SK-N-SH treated with all-trans-retinoic acid at 6 μM for 48 hours (cell line): ENCODE results near the gene VPS9D1.

Experiments
- ATAC-seq: fragments of 200-7000 bp; cut with Tn5 transposase; 3 replicates; pipeline ENCODE4 v1.9.1; 2020; ENCODE audit warnings: mild to moderate bottlenecking, moderate library complexity
- ARNTL ChIP-seq: fragments of 450-650 bp; formaldehyde crosslinking; IDR thresholded peaks from 2 replicates; pipeline ENCODE4 v1.5.0; 2020; ENCODE audit warnings: low read depth, mild to moderate bottlenecking, moderate library complexity, borderline replicate concordance
- BACH2 ChIP-seq: fragments of 250-450 bp; sonication (Bioruptor Pico); IDR thresholded peaks from 2 replicates; pipeline ENCODE4 v1.9.0; 2021; ENCODE audit warnings: mild to moderate bottlenecking, borderline replicate concordance
- CSDC2 ChIP-seq: fragments of 250-450 bp; sonication (Bioruptor Pico); IDR thresholded peaks from 2 replicates; pipeline ENCODE4 v1.5.0; 2020; ENCODE audit warnings: mild to moderate bottlenecking, moderate library complexity
- ESRRG ChIP-seq: fragments of 250-450 bp; sonication (Bioruptor Pico); IDR thresholded peaks from 2 replicates; pipeline ENCODE4 v1.6.1; 2021; ENCODE audit warnings: mild to moderate bottlenecking
- GLIS3 ChIP-seq: fragments of 250-450 bp; sonication (Bioruptor Pico); IDR thresholded peaks from 2 replicates; pipeline ENCODE4 v1.5.0; 2020; ENCODE audit warnings: mild to moderate bottlenecking, moderate library complexity
- ISL1 ChIP-seq: fragments of 250-450 bp; sonication (Bioruptor Pico); IDR thresholded peaks from 2 replicates; pipeline ENCODE4 v2.1.2; 2022; ENCODE audit warnings: mild to moderate bottlenecking, moderate library complexity
- PPARA ChIP-seq: fragments of 250-450 bp; sonication (Bioruptor Pico); IDR thresholded peaks from 2 replicates; pipeline ENCODE4 v1.5.0; 2020; ENCODE audit warnings: mild to moderate bottlenecking, borderline replicate concordance
- RARB ChIP-seq: fragments of 250-450 bp; sonication (Bioruptor Pico); IDR thresholded peaks from 2 replicates; pipeline ENCODE4 v1.8.0; 2021; ENCODE audit warnings: mild to moderate bottlenecking, moderate library complexity
- SNAI2 ChIP-seq: fragments of 250-450 bp; sonication (Bioruptor Pico); IDR thresholded peaks from 2 replicates; pipeline ENCODE4 v1.5.0; 2020; ENCODE audit warnings: mild to moderate bottlenecking, moderate library complexity
- TCF4 ChIP-seq: fragments of 250-450 bp; sonication (Bioruptor Pico); IDR thresholded peaks from 2 replicates; pipeline ENCODE4 v1.8.0; 2021; ENCODE audit warnings: mild to moderate bottlenecking, moderate library complexity, borderline replicate concordance
- TOX ChIP-seq: fragments of 250-450 bp; sonication (Bioruptor Pico); IDR thresholded peaks from 2 replicates; pipeline ENCODE4 v1.8.0; 2021; ENCODE audit warnings: mild to moderate bottlenecking, moderate library complexity, borderline replicate concordance
- ZFP3 ChIP-seq: fragments of 250-450 bp; sonication (Bioruptor Pico); IDR thresholded peaks from 2 replicates; pipeline ENCODE4 v1.5.0; 2020; ENCODE audit warnings: mild to moderate bottlenecking, moderate library complexity
- ZFP30 ChIP-seq: fragments of 450-650 bp; formaldehyde crosslinking; IDR thresholded peaks from 2 replicates; pipeline ENCODE4 v1.5.0; 2022; ENCODE audit warnings: mild to moderate bottlenecking, moderate library complexity
- ZNF565 ChIP-seq: fragments of 450-650 bp; formaldehyde crosslinking; conservative IDR thresholded peaks from 2 replicates; pipeline ENCODE4 v1.5.0; 2020; ENCODE audit warnings: low read depth, mild to moderate bottlenecking, moderate library complexity
- ZNF70 ChIP-seq: fragments of 450-650 bp; formaldehyde crosslinking; IDR thresholded peaks from 2 replicates; pipeline ENCODE4 v1.5.0; 2020; ENCODE audit warnings: mild to moderate bottlenecking, moderate library complexity
- TF ChIP-seq, protein P1 (sequence below): fragments of 250-450 bp; sonication (Bioruptor Pico); IDR thresholded peaks from 2 replicates; pipeline ENCODE4 v1.5.1; 2020; ENCODE audit warnings: low read depth, mild to moderate bottlenecking, moderate library complexity
- TF ChIP-seq, protein P2 (sequence below): fragments of 250-450 bp; sonication (Bioruptor Pico); IDR thresholded peaks from 2 replicates; pipeline ENCODE4 v1.8.0; 2021; ENCODE audit warnings: low read depth, mild to moderate bottlenecking, moderate library complexity, borderline replicate concordance
- TF ChIP-seq, protein P3 (sequence below): fragments of 250-450 bp; sonication (Bioruptor Pico); IDR thresholded peaks from 2 replicates; pipeline ENCODE4 v1.5.0; 2020; ENCODE audit warnings: mild to moderate bottlenecking, moderate library complexity
- TF ChIP-seq, protein P4 (sequence below): fragments of 250-450 bp; sonication (Bioruptor Pico); IDR thresholded peaks from 2 replicates; pipeline ENCODE4 v1.8.0; 2020; ENCODE audit warnings: mild to moderate bottlenecking, moderate library complexity, borderline replicate concordance
- TF ChIP-seq, protein P5 (sequence below): fragments of 250-450 bp; sonication (Bioruptor Pico); IDR thresholded peaks from 2 replicates; pipeline ENCODE4 v1.5.1; 2021; ENCODE audit warnings: mild to moderate bottlenecking, moderate library complexity

Gene VPS9D1, protein sequence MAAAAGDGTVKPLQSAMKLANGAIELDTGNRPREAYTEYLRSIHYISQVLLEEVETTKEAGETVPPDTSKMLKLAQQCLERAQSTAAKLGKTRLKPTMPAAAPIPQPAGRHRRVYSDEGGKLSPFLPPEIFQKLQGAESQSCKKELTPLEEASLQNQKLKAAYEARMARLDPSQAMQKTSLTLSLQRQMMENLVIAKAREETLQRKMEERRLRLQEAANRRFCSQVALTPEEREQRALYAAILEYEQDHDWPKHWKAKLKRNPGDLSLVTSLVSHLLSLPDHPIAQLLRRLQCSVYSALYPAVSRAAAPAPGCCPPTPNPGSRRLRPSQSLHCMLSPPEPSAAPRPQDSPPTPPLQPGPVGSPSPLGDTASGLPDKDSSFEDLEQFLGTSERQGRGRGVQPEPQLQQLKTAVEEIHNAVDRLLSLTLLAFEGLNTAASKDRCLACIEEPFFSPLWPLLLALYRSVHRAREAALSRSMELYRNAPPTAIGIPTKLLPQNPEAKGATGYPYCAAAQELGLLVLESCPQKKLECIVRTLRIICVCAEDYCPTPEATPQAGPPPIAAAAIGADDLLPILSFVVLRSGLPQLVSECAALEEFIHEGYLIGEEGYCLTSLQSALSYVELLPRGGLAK

DNA sequence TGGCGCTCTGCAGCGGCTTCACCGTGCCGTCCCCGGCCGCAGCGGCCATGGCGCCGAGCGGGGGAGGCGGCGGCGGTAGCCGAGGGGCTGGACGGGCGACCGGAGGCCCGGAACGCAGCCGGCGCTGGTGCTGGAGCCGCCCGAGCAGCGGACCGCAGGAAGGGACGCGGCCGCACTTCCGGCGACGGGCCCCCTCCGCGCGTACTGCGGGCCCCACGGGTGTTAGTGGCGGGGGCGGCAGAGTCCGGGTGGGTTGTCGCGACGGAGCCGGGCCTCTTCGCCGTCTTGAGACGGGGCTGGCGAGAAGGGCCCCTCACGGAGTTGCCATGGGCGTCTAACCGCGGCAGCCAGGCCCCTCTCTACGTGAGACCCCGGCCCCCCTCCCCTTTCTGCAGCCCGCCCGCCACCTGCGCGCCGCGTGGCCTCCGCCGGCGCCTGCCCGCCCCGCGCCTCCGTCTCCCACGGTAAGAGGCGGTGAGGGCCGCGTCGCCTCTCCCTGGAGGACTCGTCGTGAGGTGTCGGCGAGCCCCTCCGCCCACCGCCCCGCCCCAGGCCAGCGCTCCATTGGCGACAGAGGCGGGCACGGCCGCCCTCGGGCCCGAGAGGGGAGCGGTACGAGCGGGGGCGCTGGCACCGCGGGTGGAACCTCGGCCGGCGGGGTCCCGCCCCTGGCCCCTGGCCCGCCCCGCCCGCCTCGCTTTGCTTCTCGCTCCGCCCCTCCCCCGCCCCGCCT, at the start of gene VPS9D1, which contains the start of gene ZNF276:
VPS9D1 (minus strand) TSS at position 86 of the 733 bp plus-strand sequence; CDS start at position 49, 37 bp downstream.
ZNF276 (plus strand) TSS at position 725 of the 733 bp plus-strand sequence. CDS start 104 bp downstream, outside the sequence.
- peak; percentile 71 for ATAC-seq
- no peak for TF ChIP-seq TCF4 (CRISPR knock-in tag)
- TF ChIP-seq ARNTL (CRISPR knock-in tag) = no peak
- TF ChIP-seq, protein P1, sequence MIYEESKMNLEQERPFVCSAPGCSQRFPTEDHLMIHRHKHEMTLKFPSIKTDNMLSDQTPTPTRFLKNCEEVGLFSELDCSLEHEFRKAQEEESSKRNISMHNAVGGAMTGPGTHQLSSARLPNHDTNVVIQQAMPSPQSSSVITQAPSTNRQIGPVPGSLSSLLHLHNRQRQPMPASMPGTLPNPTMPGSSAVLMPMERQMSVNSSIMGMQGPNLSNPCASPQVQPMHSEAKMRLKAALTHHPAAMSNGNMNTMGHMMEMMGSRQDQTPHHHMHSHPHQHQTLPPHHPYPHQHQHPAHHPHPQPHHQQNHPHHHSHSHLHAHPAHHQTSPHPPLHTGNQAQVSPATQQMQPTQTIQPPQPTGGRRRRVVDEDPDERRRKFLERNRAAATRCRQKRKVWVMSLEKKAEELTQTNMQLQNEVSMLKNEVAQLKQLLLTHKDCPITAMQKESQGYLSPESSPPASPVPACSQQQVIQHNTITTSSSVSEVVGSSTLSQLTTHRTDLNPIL (CRISPR knock-in tag) = no peak
- no peak for TF ChIP-seq BACH2 (CRISPR knock-in tag)
- TF ChIP-seq ZFP30 (CRISPR knock-in tag) = no peak
- no peak for TF ChIP-seq ZNF565 (CRISPR knock-in tag)
- TF ChIP-seq RARB = no peak
- no peak for TF ChIP-seq ZFP3 (CRISPR knock-in tag)
- no peak for TF ChIP-seq ISL1
- TF ChIP-seq ESRRG (CRISPR knock-in tag) = peak; percentile 68; the same call in 1 of the 2 replicates
- TF ChIP-seq TOX (CRISPR knock-in tag) = no peak
- TF ChIP-seq, protein P2, sequence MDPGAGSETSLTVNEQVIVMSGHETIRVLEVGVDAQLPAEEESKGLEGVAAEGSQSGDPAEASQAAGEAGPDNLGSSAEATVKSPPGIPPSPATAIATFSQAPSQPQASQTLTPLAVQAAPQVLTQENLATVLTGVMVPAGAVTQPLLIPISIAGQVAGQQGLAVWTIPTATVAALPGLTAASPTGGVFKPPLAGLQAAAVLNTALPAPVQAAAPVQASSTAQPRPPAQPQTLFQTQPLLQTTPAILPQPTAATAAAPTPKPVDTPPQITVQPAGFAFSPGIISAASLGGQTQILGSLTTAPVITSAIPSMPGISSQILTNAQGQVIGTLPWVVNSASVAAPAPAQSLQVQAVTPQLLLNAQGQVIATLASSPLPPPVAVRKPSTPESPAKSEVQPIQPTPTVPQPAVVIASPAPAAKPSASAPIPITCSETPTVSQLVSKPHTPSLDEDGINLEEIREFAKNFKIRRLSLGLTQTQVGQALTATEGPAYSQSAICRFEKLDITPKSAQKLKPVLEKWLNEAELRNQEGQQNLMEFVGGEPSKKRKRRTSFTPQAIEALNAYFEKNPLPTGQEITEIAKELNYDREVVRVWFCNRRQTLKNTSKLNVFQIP = no peak
- no peak for TF ChIP-seq ZNF70 (CRISPR knock-in tag)
- no peak for TF ChIP-seq SNAI2
- TF ChIP-seq, protein P3, sequence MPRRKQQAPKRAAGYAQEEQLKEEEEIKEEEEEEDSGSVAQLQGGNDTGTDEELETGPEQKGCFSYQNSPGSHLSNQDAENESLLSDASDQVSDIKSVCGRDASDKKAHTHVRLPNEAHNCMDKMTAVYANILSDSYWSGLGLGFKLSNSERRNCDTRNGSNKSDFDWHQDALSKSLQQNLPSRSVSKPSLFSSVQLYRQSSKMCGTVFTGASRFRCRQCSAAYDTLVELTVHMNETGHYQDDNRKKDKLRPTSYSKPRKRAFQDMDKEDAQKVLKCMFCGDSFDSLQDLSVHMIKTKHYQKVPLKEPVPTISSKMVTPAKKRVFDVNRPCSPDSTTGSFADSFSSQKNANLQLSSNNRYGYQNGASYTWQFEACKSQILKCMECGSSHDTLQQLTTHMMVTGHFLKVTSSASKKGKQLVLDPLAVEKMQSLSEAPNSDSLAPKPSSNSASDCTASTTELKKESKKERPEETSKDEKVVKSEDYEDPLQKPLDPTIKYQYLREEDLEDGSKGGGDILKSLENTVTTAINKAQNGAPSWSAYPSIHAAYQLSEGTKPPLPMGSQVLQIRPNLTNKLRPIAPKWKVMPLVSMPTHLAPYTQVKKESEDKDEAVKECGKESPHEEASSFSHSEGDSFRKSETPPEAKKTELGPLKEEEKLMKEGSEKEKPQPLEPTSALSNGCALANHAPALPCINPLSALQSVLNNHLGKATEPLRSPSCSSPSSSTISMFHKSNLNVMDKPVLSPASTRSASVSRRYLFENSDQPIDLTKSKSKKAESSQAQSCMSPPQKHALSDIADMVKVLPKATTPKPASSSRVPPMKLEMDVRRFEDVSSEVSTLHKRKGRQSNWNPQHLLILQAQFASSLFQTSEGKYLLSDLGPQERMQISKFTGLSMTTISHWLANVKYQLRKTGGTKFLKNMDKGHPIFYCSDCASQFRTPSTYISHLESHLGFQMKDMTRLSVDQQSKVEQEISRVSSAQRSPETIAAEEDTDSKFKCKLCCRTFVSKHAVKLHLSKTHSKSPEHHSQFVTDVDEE (CRISPR knock-in tag) = no peak
- TF ChIP-seq, protein P4, sequence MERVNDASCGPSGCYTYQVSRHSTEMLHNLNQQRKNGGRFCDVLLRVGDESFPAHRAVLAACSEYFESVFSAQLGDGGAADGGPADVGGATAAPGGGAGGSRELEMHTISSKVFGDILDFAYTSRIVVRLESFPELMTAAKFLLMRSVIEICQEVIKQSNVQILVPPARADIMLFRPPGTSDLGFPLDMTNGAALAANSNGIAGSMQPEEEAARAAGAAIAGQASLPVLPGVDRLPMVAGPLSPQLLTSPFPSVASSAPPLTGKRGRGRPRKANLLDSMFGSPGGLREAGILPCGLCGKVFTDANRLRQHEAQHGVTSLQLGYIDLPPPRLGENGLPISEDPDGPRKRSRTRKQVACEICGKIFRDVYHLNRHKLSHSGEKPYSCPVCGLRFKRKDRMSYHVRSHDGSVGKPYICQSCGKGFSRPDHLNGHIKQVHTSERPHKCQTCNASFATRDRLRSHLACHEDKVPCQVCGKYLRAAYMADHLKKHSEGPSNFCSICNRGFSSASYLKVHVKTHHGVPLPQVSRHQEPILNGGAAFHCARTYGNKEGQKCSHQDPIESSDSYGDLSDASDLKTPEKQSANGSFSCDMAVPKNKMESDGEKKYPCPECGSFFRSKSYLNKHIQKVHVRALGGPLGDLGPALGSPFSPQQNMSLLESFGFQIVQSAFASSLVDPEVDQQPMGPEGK (CRISPR knock-in tag) = 0 out of 2 replicates have a peak, but pooled peaks have one; percentile 35
- TF ChIP-seq, all 23 proteins: peak for 2

DNA sequence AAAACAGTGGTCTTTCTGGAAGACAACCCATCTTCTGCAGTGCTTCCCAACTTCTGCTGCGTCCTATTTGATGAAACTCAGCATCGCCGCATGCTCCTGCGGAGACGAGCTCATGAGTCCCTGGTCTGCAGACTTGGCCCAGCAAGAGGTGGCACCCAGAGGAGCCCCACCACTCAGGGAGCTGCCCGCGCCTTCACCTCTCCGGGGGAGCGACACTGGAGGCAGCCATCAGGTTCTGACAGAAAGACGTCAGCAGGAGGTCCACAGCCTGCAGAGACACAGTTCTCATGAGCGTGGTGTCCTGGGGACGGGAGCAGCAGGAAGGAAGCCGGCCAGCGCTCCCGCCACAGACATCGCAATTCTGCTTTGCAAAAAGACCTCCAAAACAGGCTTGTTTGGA, 49.7 kb upstream of the VPS9D1 start:
- no peak for ATAC-seq
- TF ChIP-seq CSDC2 (CRISPR knock-in tag) = no peak
- TF ChIP-seq, protein P5, sequence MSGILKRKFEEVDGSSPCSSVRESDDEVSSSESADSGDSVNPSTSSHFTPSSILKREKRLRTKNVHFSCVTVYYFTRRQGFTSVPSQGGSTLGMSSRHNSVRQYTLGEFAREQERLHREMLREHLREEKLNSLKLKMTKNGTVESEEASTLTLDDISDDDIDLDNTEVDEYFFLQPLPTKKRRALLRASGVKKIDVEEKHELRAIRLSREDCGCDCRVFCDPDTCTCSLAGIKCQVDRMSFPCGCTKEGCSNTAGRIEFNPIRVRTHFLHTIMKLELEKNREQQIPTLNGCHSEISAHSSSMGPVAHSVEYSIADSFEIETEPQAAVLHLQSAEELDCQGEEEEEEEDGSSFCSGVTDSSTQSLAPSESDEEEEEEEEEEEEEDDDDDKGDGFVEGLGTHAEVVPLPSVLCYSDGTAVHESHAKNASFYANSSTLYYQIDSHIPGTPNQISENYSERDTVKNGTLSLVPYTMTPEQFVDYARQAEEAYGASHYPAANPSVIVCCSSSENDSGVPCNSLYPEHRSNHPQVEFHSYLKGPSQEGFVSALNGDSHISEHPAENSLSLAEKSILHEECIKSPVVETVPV = no peak
- TF ChIP-seq, protein P4 (CRISPR knock-in tag) = no peak
- TF ChIP-seq, protein P3 (CRISPR knock-in tag) = no peak
- TF ChIP-seq, protein P2 = no peak
- no peak for TF ChIP-seq GLIS3 (CRISPR knock-in tag)
- TF ChIP-seq PPARA (CRISPR knock-in tag) = no peak
- no peak for TF ChIP-seq BACH2 (CRISPR knock-in tag)
- no peak for TF ChIP-seq ISL1
- TF ChIP-seq RARB = no peak
